Measurements from ENCODE around the gene PANK4.

- TF ChIP-seq, protein P1, sequence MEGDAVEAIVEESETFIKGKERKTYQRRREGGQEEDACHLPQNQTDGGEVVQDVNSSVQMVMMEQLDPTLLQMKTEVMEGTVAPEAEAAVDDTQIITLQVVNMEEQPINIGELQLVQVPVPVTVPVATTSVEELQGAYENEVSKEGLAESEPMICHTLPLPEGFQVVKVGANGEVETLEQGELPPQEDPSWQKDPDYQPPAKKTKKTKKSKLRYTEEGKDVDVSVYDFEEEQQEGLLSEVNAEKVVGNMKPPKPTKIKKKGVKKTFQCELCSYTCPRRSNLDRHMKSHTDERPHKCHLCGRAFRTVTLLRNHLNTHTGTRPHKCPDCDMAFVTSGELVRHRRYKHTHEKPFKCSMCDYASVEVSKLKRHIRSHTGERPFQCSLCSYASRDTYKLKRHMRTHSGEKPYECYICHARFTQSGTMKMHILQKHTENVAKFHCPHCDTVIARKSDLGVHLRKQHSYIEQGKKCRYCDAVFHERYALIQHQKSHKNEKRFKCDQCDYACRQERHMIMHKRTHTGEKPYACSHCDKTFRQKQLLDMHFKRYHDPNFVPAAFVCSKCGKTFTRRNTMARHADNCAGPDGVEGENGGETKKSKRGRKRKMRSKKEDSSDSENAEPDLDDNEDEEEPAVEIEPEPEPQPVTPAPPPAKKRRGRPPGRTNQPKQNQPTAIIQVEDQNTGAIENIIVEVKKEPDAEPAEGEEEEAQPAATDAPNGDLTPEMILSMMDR (IDR thresholded peaks at IDR 0.05), result no peak
- TF ChIP-seq MAFK (IDR thresholded peaks at IDR 0.05; ENCODE audit: partially characterized antibody) (no peak), POLR2A (IDR thresholded peaks at IDR 0.05; ENCODE audit: low read length) (no peak), RAD21 (conservative IDR thresholded peaks at IDR 0.05 in 1 of 2, IDR thresholded peaks at IDR 0.05 in 1 of 2) (no peak), JUNB (IDR thresholded peaks at IDR 0.05) (no peak), HDAC2 (IDR thresholded peaks at IDR 0.05) (no peak), HEYL (CRISPR knock-in tag; IDR thresholded peaks at IDR 0.05) (no peak), SMC3 (IDR thresholded peaks at IDR 0.05) (no peak)
- TF ChIP-seq, protein P2, sequence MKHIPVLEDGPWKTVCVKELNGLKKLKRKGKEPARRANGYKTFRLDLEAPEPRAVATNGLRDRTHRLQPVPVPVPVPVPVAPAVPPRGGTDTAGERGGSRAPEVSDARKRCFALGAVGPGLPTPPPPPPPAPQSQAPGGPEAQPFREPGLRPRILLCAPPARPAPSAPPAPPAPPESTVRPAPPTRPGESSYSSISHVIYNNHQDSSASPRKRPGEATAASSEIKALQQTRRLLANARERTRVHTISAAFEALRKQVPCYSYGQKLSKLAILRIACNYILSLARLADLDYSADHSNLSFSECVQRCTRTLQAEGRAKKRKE (CRISPR knock-in tag; IDR thresholded peaks at IDR 0.05; ENCODE audit: low read depth), result no peak
These were observed 7.9 kb downstream of the PANK4 start for GRCh38 chr1:2518528-2518927.

All from A549 (cell line).